HG03460 (cell line): ENCODE results near the gene SLC24A2.
"Not testable (repeated sequence)": the region's sequence is repeated elsewhere in the genome, so short reads cannot be mapped to it uniquely, and the experiment has no call there.

Source experiments
- ATAC-seq: cut with Tn5 transposase; IDR thresholded peaks from one replicate; pipeline ENCODE4 v1.9.1; 2021; ENCODE audit not compliant: unreplicated experiment

The SLC24A2 gene

GRCh38 chr9:19788614-19789271 lies at the start of gene SLC24A2:
Gene SLC24A2, minus strand, starts transcription at chr9:19789037.
- ATAC-seq: no peak

GRCh38 chr9:19833331-19833730 lies 44.5 kb upstream of the SLC24A2 start:
- ATAC-seq: not testable (repeated sequence)

GRCh38 chr9:19830796-19831195 lies 42.0 kb upstream of the SLC24A2 start:
- ATAC-seq: no peak

GRCh38 chr9:19828576-19829109 lies 39.8 kb upstream of the SLC24A2 start:
- ATAC-seq: no peak

- ATAC-seq: no peak
Measured at GRCh38 chr9:19816769-19817168, 27.9 kb upstream of the SLC24A2 start.

DNA sequence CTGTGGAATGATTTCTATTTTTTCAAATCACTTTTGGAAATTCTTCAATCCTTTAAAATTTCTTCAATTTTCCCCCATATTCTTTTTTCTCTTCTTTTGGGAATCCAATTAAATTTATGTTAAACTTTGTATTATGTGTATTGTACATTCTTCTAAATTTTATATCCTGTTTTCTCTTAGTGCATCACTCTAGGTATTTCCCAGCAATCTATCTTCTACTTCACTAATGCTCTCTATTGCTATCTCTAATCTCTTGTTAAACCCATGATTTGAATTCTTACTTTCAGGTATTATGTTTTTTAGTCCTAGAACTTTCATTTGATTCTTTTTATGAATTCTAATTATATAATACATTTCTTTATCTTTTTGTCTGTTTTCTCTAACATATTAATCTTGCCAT lies 23.4 kb upstream of the SLC24A2 start:
- ATAC-seq: no peak

- no peak for ATAC-seq
Measured at GRCh38 chr9:19809422-19810269, 20.8 kb upstream of the SLC24A2 start.

DNA sequence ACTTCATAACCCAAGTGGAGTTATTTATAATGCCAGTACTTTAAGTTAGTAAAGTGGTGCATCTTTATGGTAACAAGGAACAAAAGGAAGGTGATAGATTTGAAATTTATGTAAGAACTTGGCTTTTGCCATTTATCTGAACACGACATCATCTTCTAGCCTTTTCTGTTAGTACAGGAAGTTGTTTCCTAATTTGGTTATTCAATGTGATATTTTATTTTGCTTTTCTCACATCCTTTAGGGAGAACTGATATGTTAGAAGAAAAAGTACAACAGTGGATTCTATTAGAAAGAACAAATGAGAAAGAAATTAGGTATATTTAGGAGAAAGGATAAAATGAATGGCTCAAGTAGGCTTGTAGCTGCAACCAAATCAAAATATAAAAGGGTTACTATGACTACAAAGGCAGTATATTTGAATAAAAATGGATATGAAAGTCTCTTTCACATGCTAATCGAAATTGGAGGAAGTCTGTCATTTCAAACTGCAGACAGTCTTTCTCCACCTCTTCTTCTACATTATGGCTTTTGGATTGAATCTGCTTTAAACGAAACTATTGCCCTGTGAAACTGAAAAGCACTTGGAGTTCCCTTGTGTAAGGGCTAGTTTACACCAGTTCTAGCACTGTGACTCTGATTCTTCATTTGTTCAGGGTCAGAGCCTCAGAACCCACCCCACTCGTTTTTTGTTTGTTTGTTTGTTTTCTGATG lies 18.5 kb upstream of the SLC24A2 start:
- ATAC-seq: no peak

DNA sequence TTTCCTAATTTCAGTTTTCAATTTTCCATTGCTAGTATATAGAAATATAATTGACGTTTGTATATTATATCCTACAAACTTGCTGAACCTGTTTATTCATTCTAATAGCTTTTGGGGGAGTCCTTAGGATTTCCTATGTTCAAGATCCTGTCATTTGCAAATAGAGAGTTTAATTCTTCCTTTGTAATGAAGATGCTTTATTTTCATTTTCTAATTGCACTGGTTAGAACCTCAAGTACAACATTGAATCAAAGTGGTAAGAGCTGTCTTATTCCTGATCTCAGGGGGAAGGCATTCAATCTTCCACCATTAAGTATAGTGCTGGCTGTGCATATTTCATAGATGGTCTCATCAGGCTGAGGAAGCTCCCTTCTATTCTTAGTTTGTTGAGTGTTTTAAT lies 15.6 kb upstream of the SLC24A2 start:
- ATAC-seq: no peak

- no peak for ATAC-seq
Measured at GRCh38 chr9:19800884-19801283, 12.0 kb upstream of the SLC24A2 start.

GRCh38 chr9:19799784-19800183 lies 10.9 kb upstream of the SLC24A2 start:
- ATAC-seq: no peak

DNA sequence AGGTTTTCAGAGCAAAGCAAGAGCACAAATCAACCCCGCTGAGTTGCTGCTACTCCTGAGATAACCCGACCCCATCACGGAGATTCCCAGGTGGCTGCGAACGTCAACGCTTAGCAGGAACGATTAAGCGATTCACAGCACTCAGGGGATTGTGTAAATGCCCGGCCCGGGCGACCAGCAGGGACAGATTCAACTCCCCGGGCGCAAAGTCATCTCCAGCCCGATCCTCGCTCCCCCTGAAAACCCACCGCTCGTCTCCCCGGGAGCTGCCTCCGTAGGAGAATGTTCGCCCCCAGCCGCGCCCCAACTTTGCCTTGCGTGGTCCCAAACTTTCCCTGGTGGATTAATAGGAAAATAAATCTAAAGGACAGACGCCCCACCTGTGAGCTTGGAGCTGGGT lies 685 bp downstream of the SLC24A2 start:
- no peak for ATAC-seq

- ATAC-seq: no peak
Measured at GRCh38 chr9:19787672-19788071, 1.2 kb downstream of the SLC24A2 start.

DNA sequence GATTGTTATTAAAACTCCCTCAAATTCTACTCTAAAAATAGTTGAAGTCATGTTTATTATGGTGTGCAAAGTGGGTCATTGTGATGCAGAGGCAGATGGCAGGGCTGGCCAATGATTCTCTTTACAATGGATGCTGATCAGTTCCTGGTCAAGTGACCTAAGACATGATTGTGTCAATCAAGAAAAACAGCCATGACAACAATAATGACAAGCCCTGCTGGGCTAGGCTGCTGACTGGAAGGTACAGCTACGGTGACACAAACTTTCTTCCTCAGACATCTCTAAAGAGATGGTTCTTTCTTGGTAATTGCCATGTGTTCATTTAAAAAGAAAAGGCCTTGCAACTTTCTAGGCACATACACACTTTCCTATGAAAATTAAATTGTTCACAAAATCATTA lies 3.6 kb downstream of the SLC24A2 start:
- no peak for ATAC-seq

GRCh38 chr9:19784136-19784535 lies 4.7 kb downstream of the SLC24A2 start:
- no peak for ATAC-seq

DNA sequence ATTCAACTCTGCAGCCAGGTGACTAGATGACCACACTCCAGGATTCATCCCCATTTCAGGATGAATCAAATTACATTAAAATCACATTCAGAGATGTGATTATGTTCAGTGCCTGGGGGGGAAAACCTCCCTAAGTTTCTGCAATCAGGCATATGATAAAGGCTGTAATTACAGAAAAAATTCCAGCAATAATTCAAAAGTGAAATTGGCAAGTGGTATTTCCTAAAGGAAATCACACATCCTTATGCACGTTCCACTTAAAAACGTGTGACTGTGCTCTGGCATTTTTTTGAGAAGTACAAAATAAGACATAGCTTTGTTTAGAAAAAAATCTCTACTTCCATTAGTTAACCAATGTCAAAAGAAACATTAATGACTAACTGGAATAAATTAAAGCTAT lies 5.3 kb downstream of the SLC24A2 start:
- ATAC-seq: no peak

- ATAC-seq: no peak
Measured at GRCh38 chr9:19782005-19782404, 6.8 kb downstream of the SLC24A2 start.

DNA sequence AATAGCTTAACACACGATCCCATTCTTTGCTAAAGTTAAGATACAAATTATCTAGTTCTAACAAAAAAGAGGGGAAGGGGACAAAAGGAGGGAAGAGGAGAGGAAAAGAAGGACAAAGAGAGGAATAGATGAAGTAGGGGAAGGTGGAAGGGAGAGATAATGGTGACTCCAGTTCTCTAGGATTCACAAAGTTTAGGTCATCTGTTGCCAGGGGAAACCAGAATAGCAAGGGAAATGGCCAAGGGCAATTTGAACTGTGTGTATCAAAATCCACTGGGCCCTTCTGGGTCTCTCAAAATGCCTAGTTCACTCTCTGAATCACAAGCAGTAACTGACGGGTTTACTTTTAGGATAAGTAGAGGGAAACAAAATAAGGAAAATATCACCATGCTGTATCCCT lies 7.6 kb downstream of the SLC24A2 start:
- ATAC-seq: no peak

DNA sequence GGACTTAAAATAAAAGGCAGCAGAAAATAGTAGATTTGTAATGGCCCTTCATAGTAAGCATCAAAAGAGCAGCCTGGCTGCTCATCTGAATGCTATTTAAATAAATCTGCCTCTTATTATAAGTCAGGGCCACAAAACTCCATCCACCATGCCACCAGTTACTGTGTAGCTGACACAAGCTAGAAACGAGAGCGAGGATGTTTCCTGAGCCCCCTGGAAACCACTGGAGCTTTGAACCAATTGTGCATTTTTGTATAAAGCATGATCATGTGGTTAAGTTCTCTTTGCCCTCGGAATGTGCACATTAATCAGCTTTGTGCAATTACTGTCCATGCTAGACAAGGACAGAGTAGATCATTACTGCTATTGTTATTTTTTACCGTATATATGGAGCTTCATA lies 17.4 kb downstream of the SLC24A2 start:
- no peak for ATAC-seq

DNA sequence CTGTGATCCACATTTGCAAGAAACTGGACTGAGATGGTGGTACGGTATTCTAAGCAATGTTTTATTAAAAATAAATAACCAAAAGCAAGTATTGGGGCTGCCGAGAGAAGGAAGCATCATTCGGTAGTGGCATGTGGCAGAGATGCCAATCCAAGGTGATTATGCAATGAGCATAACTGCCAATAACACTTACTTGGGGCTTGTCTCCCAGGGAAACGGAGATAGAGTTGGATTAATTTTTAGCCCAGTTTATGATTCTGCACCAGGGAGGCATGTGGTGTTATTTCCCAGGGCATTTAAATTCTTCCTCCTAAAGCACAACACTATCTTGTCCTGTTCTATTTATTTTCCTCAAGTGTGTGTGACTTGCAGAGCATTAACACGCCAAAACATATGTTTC lies 17.9 kb downstream of the SLC24A2 start:
- ATAC-seq: no peak

GRCh38 chr9:19769213-19769612 lies 19.6 kb downstream of the SLC24A2 start:
- ATAC-seq: no peak

GRCh38 chr9:19768798-19769197 lies 20.0 kb downstream of the SLC24A2 start:
- no peak for ATAC-seq
